GM23338 (cell line): Measurements from ENCODE around the gene SYT15. TPM values are rescaled to one million over a fixed set of nuclear protein-coding genes. Genes with fewer than 3 reads are reported as not detected.

Experiments
- ATAC-seq: fragments of 200-7000 bp; cut with Tn5 transposase; 3 replicates; pipeline ENCODE4 v1.9.1; 2020
- DNase-seq: peaks from one replicate; pipeline ENCODE4 v3.0.0-alpha.2; 2015; ENCODE audit warnings: low spot score
- H2AFZ ChIP-seq: fragments of 200-600 bp; sonication (generic); 2 replicates; pipeline ENCODE4 v1.8.0; 2016; ENCODE audit warnings: antibody characterized with exemption, mild to moderate bottlenecking, moderate library complexity
- H3F3A ChIP-seq: fragments of 200-600 bp; sonication (generic); replicated peaks from 2 replicates; pipeline ENCODE4 v1.8.0; 2017; ENCODE audit warnings: antibody characterized with exemption, mixed run types, low read depth
- H3K27ac ChIP-seq: fragments of 200-600 bp; sonication (generic); 2 replicates; pipeline ENCODE4 v1.6.1; 2016; ENCODE audit warnings: low read depth
- H3K27me3 ChIP-seq: fragments of 200-600 bp; sonication (generic); 2 replicates; pipeline ENCODE4 v1.8.0; 2016; ENCODE audit warnings: mild to moderate bottlenecking, mixed run types, moderate library complexity; ENCODE audit not compliant: insufficient read depth
- H3K36me3 ChIP-seq: fragments of 200-600 bp; sonication (generic); 2 replicates; pipeline ENCODE4 v1.8.0; 2016; ENCODE audit warnings: mild to moderate bottlenecking; ENCODE audit not compliant: insufficient read depth
- H3K4me1 ChIP-seq: fragments of 200-600 bp; sonication (generic); 2 replicates; pipeline ENCODE4 v1.8.0; 2016; ENCODE audit warnings: mild to moderate bottlenecking, moderate library complexity; ENCODE audit not compliant: insufficient read depth
- H3K4me2 ChIP-seq: fragments of 200-600 bp; sonication (generic); 2 replicates; pipeline ENCODE4 v1.7.1; 2017; ENCODE audit warnings: mixed run types
- H3K4me3 ChIP-seq: fragments of 200-600 bp; sonication (generic); 2 replicates; pipeline ENCODE4 v1.6.1; 2016; ENCODE audit warnings: mixed run types
- H3K79me2 ChIP-seq: fragments of 200-600 bp; sonication (generic); replicated peaks from 2 replicates; pipeline ENCODE4 v1.8.0; 2017; ENCODE audit warnings: mild to moderate bottlenecking; ENCODE audit not compliant: insufficient read depth
- H3K9me2 ChIP-seq: fragments of 200-600 bp; sonication (generic); 2 replicates; pipeline ENCODE4 v1.8.0; 2017; ENCODE audit not compliant: insufficient read depth
- H4K20me1 ChIP-seq: fragments of 200-600 bp; sonication (generic); replicated peaks from 2 replicates; pipeline ENCODE4 v1.8.0; 2017; ENCODE audit warnings: mild to moderate bottlenecking; ENCODE audit not compliant: insufficient read depth
- H3K27ac Mint-ChIP-seq: 2 replicates; pipeline ENCODE4 v1.8.0; 2020; ENCODE audit warnings: inconsistent platforms, mild to moderate bottlenecking, moderate library complexity, mixed read lengths
- H3K27me3 Mint-ChIP-seq: 3 replicates; pipeline ENCODE4 v1.8.0; 2022; ENCODE audit warnings: low read depth, mild to moderate bottlenecking, moderate library complexity, mixed read lengths, inconsistent platforms; ENCODE audit not compliant: insufficient read depth, poor library complexity
- H3K36me3 Mint-ChIP-seq: 3 replicates; pipeline ENCODE4 v1.8.0; 2021; ENCODE audit warnings: low read depth, mild to moderate bottlenecking, inconsistent platforms, moderate library complexity, mixed read lengths
- H3K4me1 Mint-ChIP-seq: 3 replicates; pipeline ENCODE4 v1.8.0; 2020; ENCODE audit warnings: mild to moderate bottlenecking, inconsistent platforms, mixed read lengths
- H3K4me3 Mint-ChIP-seq: 3 replicates; pipeline ENCODE4 v1.8.0; 2021; ENCODE audit warnings: moderate library complexity, mild to moderate bottlenecking, inconsistent platforms, mixed read lengths
- H3K9me3 Mint-ChIP-seq: 3 replicates; pipeline ENCODE4 v1.8.0; 2020; ENCODE audit warnings: moderate library complexity, mild to moderate bottlenecking, inconsistent platforms, mixed read lengths
- CREB1 ChIP-seq: fragments of 250-450 bp; sonication (Bioruptor Pico); IDR thresholded peaks from 2 replicates; pipeline ENCODE4 v1.5.0; 2020; ENCODE audit warnings: low read depth, mild to moderate bottlenecking, moderate library complexity
- EZH2 ChIP-seq: fragments of 200-600 bp; sonication (generic); IDR thresholded peaks from one replicate; pipeline ENCODE4 v1.8.0; 2017; ENCODE audit warnings: antibody characterized with exemption, mild to moderate bottlenecking, low read depth; ENCODE audit not compliant: unreplicated experiment
- EZH2phosphoT487 ChIP-seq: fragments of 200-600 bp; sonication (generic); IDR thresholded peaks from one replicate; pipeline ENCODE4 v1.8.1; 2018; ENCODE audit warnings: antibody characterized with exemption; ENCODE audit not compliant: unreplicated experiment
- ZNF114 ChIP-seq: fragments of 250-450 bp; sonication (Bioruptor Pico); IDR thresholded peaks from 2 replicates; pipeline ENCODE4 v1.5.0; 2020; ENCODE audit warnings: mild to moderate bottlenecking, moderate library complexity
- polyA plus RNA-seq: library from polyadenylated mRNA; unstranded; fragments of >200 nt; fragmentation: Nextera tagmentation; extraction: Ambion mirVana; gene quantifications from 2 replicates; pipeline ENCODE4 v1.2.1, GENCODE V29; 2016
- total RNA-seq: library from RNA; depleted of rRNA; stranded (reverse); fragments of >200 nt; shearing (Covaris generic); gene quantifications from 2 replicates; pipeline ENCODE4 v1.2.3, GENCODE V29; 2014
- TF ChIP-seq, protein P1 (sequence below), 2 experiments: fragments of 200-600 bp in 1 of 2; sonication (generic) in 1 of 2; conservative IDR thresholded peaks; 2 replicates each; pipeline versions ENCODE4 v1.5.1 to v1.6.1; 2016 to 2017; ENCODE audit warnings: antibody characterized with exemption in 2 of 2, low read depth in 2 of 2, mild to moderate bottlenecking in 2 of 2, moderate library complexity in 1 of 2
- TF ChIP-seq, protein P2 (sequence below): IDR thresholded peaks from one replicate; pipeline ENCODE4 v1.6.1; 2018; ENCODE audit warnings: antibody characterized with exemption; ENCODE audit not compliant: unreplicated experiment

SYT15 gene
- total and polyA plus RNA-seq, 2 experiments from 2014 or later: 1.5 TPM; not detected in 1

DNA sequence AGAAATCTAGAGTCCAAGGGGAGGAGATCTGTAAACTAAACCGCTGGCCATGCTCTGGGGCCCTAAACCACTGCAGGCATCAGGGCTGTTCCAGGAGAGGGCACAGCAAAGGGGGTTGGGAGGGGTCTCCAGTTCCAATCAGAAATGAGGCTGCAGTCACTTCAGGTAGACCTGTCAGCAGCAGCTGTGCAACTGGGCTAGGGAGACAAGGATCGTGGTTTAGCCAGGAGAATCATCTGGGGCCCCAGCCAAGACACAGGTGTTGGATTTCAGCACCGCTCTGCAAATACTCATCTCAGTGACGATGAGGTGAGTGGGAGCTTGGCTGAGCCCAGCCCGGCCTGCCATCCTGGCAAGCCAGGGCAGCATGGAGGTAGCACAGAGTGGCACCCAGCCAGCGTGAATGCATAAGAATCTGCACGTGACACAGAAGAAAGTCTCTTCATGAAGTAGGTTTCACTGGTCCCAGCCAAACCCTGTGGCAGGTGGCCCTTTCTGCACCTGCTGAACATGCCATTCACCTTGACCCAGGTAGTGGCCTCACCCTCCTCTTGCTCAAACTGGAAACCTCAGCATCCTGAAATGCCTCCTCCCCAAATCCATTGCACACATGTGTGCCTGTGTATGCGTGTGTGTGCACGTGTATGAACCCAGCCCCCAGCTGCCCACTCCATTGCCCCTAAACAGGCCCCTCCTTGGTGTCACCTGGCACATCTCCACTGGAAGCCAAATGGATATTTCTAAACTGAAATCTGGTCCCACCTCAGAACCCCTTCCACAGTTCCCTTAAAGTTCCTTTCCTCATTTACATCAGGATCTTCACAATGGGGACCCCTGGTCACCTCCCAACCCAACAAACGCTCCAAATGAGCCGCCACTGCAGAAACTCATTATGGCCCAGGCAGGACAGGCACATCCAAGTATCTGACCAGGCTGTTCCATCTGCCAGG, 32.1 kb upstream of the SYT15 start:
- H3K4me3 Mint-ChIP-seq: no peak overlapping the region
- Histone ChIP-seq H3K36me3 (peaks cover 3% of the 10 kb centered on the region), H2AFZ (no peak overlapping the region), H3K4me3 (no peak overlapping the region), H3K79me2 (no peaks in the 10 kb centered on the region), H4K20me1 (peaks cover 8% of the 10 kb centered on the region), H3K4me1 (peaks cover 20% of the 10 kb centered on the region), H3F3A (0 out of 2 replicates have a peak, but pooled peaks cover 3% of the 10 kb centered on the region), H3K4me2 (no peak overlapping the region), H3K27me3 (no peaks in the 10 kb centered on the region), H3K27ac (no peak overlapping the region), H3K9me2 (peaks cover 7% of the 10 kb centered on the region; the same call in 1 of the 2 replicates)
- peaks cover 3% of the 10 kb centered on the region; the same call in 1 of the 3 replicates for H3K36me3 Mint-ChIP-seq
- TF ChIP-seq CREB1 (CRISPR knock-in tag) (no peak), ZNF114 (CRISPR knock-in tag) (no peak), EZH2 (no peak), EZH2phosphoT487 (no peak)
- TF ChIP-seq, protein P1, sequence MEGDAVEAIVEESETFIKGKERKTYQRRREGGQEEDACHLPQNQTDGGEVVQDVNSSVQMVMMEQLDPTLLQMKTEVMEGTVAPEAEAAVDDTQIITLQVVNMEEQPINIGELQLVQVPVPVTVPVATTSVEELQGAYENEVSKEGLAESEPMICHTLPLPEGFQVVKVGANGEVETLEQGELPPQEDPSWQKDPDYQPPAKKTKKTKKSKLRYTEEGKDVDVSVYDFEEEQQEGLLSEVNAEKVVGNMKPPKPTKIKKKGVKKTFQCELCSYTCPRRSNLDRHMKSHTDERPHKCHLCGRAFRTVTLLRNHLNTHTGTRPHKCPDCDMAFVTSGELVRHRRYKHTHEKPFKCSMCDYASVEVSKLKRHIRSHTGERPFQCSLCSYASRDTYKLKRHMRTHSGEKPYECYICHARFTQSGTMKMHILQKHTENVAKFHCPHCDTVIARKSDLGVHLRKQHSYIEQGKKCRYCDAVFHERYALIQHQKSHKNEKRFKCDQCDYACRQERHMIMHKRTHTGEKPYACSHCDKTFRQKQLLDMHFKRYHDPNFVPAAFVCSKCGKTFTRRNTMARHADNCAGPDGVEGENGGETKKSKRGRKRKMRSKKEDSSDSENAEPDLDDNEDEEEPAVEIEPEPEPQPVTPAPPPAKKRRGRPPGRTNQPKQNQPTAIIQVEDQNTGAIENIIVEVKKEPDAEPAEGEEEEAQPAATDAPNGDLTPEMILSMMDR (conservative IDR thresholded peaks at IDR 0.05; ENCODE audit: low read depth in 2 of 2): no peak
- ATAC-seq (no peak), DNase-seq (no peak)
- H3K9me3 Mint-ChIP-seq: no peaks in the 10 kb centered on the region
- H3K4me1 Mint-ChIP-seq: peaks cover 12% of the 10 kb centered on the region
- H3K27ac Mint-ChIP-seq: no peak overlapping the region
- peaks cover 8% of the 10 kb centered on the region for H3K27me3 Mint-ChIP-seq

DNA sequence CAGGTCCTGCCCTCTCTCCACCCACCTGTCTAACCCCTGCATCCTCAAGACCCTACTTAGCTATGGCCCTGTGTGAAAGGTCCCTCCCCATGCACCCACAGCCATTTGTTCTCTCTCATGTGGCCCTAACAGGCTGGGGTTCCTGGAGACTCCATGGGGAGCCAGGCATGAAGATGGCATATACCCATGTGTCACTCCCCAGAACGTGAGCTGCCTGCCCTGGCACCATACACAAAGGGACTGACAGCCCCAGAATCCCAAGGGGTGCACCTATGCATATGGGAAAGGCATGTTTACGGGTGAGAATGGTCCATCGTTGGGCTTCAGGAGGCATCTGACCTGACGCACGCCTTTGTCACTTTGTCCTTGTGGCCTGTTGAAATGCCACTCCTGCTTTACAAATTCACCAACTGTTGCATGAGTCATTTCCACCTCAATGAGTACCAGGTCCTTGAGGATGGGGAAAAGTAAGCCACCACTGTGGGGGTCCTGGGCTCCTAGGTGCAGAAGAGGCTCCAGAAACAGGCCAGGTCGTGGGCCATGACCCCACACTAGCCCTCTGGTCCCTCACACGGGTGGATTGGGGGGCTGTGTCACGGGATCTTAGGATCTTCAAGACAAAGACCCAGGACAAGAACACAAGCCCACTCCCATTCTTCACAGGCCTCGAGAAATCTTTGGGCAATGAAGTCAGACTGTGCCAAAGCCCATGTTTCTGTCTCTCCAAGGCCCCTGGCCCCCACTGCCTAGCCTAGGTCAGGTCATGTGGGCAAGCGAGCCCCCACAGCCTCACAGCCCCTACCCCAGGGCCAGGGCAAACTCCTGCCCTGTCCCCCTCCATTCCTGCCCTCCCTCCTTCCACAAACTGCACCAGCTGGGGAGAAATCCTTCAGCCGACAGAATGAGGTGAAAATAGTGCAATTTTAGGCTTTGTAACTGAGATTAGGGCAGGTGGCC, 31.1 kb upstream of the SYT15 start:
- DNase-seq (no peak), ATAC-seq (no peak)
- Histone ChIP-seq H3F3A (0 out of 2 replicates have a peak, but pooled peaks cover 3% of the 10 kb centered on the region), H3K27ac (no peak overlapping the region), H3K9me2 (peaks cover 5% of the 10 kb centered on the region; the same call in 1 of the 2 replicates), H3K27me3 (no peaks in the 10 kb centered on the region), H3K4me1 (peaks cover 13% of the 10 kb centered on the region; the same call in 1 of the 2 replicates), H4K20me1 (peaks cover 14% of the 10 kb centered on the region), H3K36me3 (peaks cover 5% of the 10 kb centered on the region), H2AFZ (no peak overlapping the region), H3K79me2 (no peaks in the 10 kb centered on the region), H3K4me3 (no peak overlapping the region), H3K4me2 (no peak overlapping the region)
- Mint-ChIP-seq H3K4me3 (no peak overlapping the region), H3K9me3 (no peaks in the 10 kb centered on the region), H3K27ac (peak overlapping the region; percentile 9; the same call in 1 of the 2 replicates), H3K4me1 (peaks cover 5% of the 10 kb centered on the region), H3K36me3 (peaks cover 3% of the 10 kb centered on the region; the same call in 1 of the 3 replicates), H3K27me3 (peaks cover 5% of the 10 kb centered on the region)
- TF ChIP-seq, protein P2, sequence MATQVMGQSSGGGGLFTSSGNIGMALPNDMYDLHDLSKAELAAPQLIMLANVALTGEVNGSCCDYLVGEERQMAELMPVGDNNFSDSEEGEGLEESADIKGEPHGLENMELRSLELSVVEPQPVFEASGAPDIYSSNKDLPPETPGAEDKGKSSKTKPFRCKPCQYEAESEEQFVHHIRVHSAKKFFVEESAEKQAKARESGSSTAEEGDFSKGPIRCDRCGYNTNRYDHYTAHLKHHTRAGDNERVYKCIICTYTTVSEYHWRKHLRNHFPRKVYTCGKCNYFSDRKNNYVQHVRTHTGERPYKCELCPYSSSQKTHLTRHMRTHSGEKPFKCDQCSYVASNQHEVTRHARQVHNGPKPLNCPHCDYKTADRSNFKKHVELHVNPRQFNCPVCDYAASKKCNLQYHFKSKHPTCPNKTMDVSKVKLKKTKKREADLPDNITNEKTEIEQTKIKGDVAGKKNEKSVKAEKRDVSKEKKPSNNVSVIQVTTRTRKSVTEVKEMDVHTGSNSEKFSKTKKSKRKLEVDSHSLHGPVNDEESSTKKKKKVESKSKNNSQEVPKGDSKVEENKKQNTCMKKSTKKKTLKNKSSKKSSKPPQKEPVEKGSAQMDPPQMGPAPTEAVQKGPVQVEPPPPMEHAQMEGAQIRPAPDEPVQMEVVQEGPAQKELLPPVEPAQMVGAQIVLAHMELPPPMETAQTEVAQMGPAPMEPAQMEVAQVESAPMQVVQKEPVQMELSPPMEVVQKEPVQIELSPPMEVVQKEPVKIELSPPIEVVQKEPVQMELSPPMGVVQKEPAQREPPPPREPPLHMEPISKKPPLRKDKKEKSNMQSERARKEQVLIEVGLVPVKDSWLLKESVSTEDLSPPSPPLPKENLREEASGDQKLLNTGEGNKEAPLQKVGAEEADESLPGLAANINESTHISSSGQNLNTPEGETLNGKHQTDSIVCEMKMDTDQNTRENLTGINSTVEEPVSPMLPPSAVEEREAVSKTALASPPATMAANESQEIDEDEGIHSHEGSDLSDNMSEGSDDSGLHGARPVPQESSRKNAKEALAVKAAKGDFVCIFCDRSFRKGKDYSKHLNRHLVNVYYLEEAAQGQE: no peak
- TF ChIP-seq CREB1 (CRISPR knock-in tag): no peak
